Endothelial cell of umbilical vein (primary cell): ENCODE results near the gene CHRND. TPM values are rescaled to one million over a fixed set of nuclear protein-coding genes. Genes with fewer than 3 reads are reported as not detected.

Experiments
- BruUV-seq: library from RNA; stranded (reverse); fragments of 400-500 nt; replicated peaks from 2 replicates; lab custom pipeline; 2021; lab: Mats Ljungman, UMichigan
- CTCF ChIA-PET: fragments of 300-600, 350-600 bp; sonication (Branson Sonifier 250); formaldehyde crosslinking; loops from one replicate; lab custom pipeline; 2021; ENCODE audit warnings: antibody characterized with exemption, inconsistent platforms; lab: Charles Lee
- POLR2A ChIA-PET: fragments of 300-600, 350-600 bp; sonication (Branson Sonifier 250); formaldehyde crosslinking; loops from one replicate; lab custom pipeline; 2021; ENCODE audit warnings: antibody characterized with exemption, inconsistent platforms; lab: Charles Lee
- DNase-seq: peaks from one replicate; pipeline ENCODE4 v3.0.0-alpha.2; 2011; ENCODE audit warnings: low read depth, low spot score
- FAIRE-seq: peaks from 2 replicates; lab custom pipeline; 2011; peaks lifted over from hg19 to GRCh38; lab: Jason Lieb, UNC
- H2AFZ ChIP-seq: 2 replicates; pipeline ENCODE4 v1.6.0; 2012; ENCODE audit warnings: low read depth, low read length, control low read depth, inconsistent platforms
- H3K27ac ChIP-seq: 2 replicates; pipeline ENCODE4 v1.5.1; 2011; ENCODE audit warnings: low read depth, mild to moderate bottlenecking, control low read depth, low read length, moderate library complexity; ENCODE audit not compliant: insufficient read depth
- H3K27me3 ChIP-seq, 2 experiments: 2 replicates each; pipeline versions ENCODE4 v1.6.0 to v1.6.1; 2011; ENCODE audit warnings: low read length in 2 of 2, mixed read lengths in 1 of 2; ENCODE audit not compliant: control insufficient read depth in 2 of 2, insufficient read depth in 2 of 2
- H3K36me3 ChIP-seq, 2 experiments: 2 replicates in 1 of 2; 3 replicates in 1 of 2; pipeline ENCODE4 v1.5.1; 2011; ENCODE audit warnings: low read length in 2 of 2, mild to moderate bottlenecking in 1 of 2, moderate library complexity in 1 of 2; ENCODE audit not compliant: control insufficient read depth in 2 of 2, insufficient read depth in 2 of 2; ENCODE audit errors: extremely low read depth in 1 of 2
- H3K4me1 ChIP-seq: 3 replicates; pipeline ENCODE4 v1.5.1; 2011; ENCODE audit warnings: mild to moderate bottlenecking, low read length; ENCODE audit not compliant: control insufficient read depth, insufficient read depth; ENCODE audit errors: extremely low read depth
- H3K4me2 ChIP-seq: 2 replicates; pipeline ENCODE4 v1.6.1; 2011; ENCODE audit warnings: low read length, control low read depth, mixed read lengths; ENCODE audit not compliant: insufficient read depth
- H3K4me3 ChIP-seq, 3 experiments: fragments of 200-600 bp in 1 of 3; sonication (generic), shearing (Covaris generic) in 1 of 3; replicated peaks in 1 of 3; 2 replicates each; pipeline ENCODE4 v1.5.1; 2011 to 2016; ENCODE audit warnings: control low read depth in 3 of 3, low read length in 3 of 3, mild to moderate bottlenecking in 2 of 3, inconsistent platforms in 1 of 3, low read depth in 1 of 3, moderate library complexity in 1 of 3; ENCODE audit not compliant: insufficient read depth in 1 of 3
- H3K79me2 ChIP-seq: 2 replicates; pipeline ENCODE4 v1.6.0; 2012; ENCODE audit warnings: low read length, inconsistent platforms; ENCODE audit not compliant: control insufficient read depth, insufficient read depth
- H3K9ac ChIP-seq: replicated peaks from 2 replicates; pipeline ENCODE3; 2011; ENCODE audit warnings: low read length, control low read depth; ENCODE audit not compliant: insufficient read depth; ENCODE audit errors: extremely low read depth
- H3K9me1 ChIP-seq: replicated peaks from 3 replicates; pipeline ENCODE4 v1.6.0; 2011; ENCODE audit warnings: mild to moderate bottlenecking, low read length; ENCODE audit not compliant: control insufficient read depth, insufficient read depth; ENCODE audit errors: extremely low read depth
- H3K9me3 ChIP-seq: replicated peaks from 2 replicates; pipeline ENCODE4 v1.5.1; 2012; ENCODE audit warnings: low read length, inconsistent platforms; ENCODE audit not compliant: control insufficient read depth, insufficient read depth
- H4K20me1 ChIP-seq: replicated peaks from 2 replicates; pipeline ENCODE3; 2011; ENCODE audit warnings: mild to moderate bottlenecking, low read length; ENCODE audit not compliant: control insufficient read depth, insufficient read depth; ENCODE audit errors: extremely low read depth
- CTCF ChIP-seq, 2 donors: IDR thresholded peaks; 1 replicate in 1 of 2; 2 replicates in 1 of 2; pipeline ENCODE4 v1.5.1; 2011; ENCODE audit warnings: low read length in 2 of 2, mild to moderate bottlenecking in 2 of 2, moderate library complexity in 2 of 2, control low read depth in 1 of 2, inconsistent platforms in 1 of 2, low read depth in 1 of 2; ENCODE audit not compliant: insufficient read depth in 1 of 2; ENCODE audit errors: extremely low read depth in 1 of 2
- EZH2 ChIP-seq: IDR thresholded peaks from 2 replicates; pipeline ENCODE4 v1.6.1; 2012; ENCODE audit warnings: borderline replicate concordance, low read depth, mild to moderate bottlenecking, moderate library complexity, low read length, inconsistent platforms; ENCODE audit not compliant: severe bottlenecking
- FOS ChIP-seq: IDR thresholded peaks from 2 replicates; pipeline ENCODE4 v1.6.1; 2011; ENCODE audit warnings: mild to moderate bottlenecking, low read length, moderate library complexity, borderline replicate concordance; ENCODE audit not compliant: insufficient read depth
- GATA2 ChIP-seq: IDR thresholded peaks from 2 replicates; pipeline ENCODE4 v1.7.0; 2011; ENCODE audit warnings: low read depth, mild to moderate bottlenecking, moderate library complexity, mixed read lengths, low read length; ENCODE audit not compliant: insufficient read length, insufficient read depth
- JUN ChIP-seq: IDR thresholded peaks from 2 replicates; pipeline ENCODE4 v1.6.1; 2011; ENCODE audit warnings: borderline replicate concordance, low read depth; ENCODE audit not compliant: insufficient read length, insufficient read depth
- MAX ChIP-seq: IDR thresholded peaks from 2 replicates; pipeline ENCODE4 v1.6.1; 2011; ENCODE audit not compliant: insufficient read depth, insufficient read length
- MYC ChIP-seq: IDR thresholded peaks from one replicate; pipeline ENCODE4 v1.6.1; 2011; ENCODE audit warnings: mild to moderate bottlenecking, low read depth, low read length
- POLR2A ChIP-seq: IDR thresholded peaks from 2 replicates; pipeline ENCODE4 v1.6.1; 2012; ENCODE audit warnings: low read depth, mild to moderate bottlenecking, control low read depth, low read length
- POLR2AphosphoS5 ChIP-seq: IDR thresholded peaks from 2 replicates; pipeline ENCODE4 v1.6.1; 2012; ENCODE audit warnings: low read depth, mild to moderate bottlenecking, control low read depth, low read length, moderate library complexity; ENCODE audit not compliant: insufficient read depth
- dilution Hi-C: fragments of 300-500 bp; cut with MboI; formaldehyde crosslinking; loops from one replicate; pipeline ENCODE4 v1.15.0; 2019; ENCODE audit warnings: low sequenced_read_pairs; ENCODE audit not compliant: extremely low pct_ligation_motif_present
- intact Hi-C: fragments of 100-400 bp; cut with micrococcal nuclease; formaldehyde crosslinking; loops from one replicate; pipeline ENCODE4 v1.10.0; 2022
- polyA plus RNA-seq, 4 experiments: library from polyadenylated mRNA; depleted of rRNA in 3 of 4; stranded (reverse) in 3 of 4; unstranded in 1 of 4; fragments of >200 nt; gene quantifications; 2 replicates each; pipeline versions ENCODE4 v1.2.1 to v1.2.3, GENCODE V29; 2011 to 2012; ENCODE audit warnings: missing spikeins in 1 of 4
- total RNA-seq: library from RNA; stranded (reverse); gene quantifications from 2 replicates; pipeline ENCODE4 v1.2.3, GENCODE V29; 2021

The CHRND gene
- total and polyA plus RNA-seq, 2 donors (not counting 3 experiments of a cell fraction or from before 2014, with no cell fraction given), result not detected

GRCh38 chr2:232485348-232485756 is 40.6 kb upstream of the CHRND start:
- DNase-seq (no peak), FAIRE-seq (no peak)
- Histone ChIP-seq H3K4me2 (no peak overlapping the region), H3K79me2 (no peaks in the 10 kb centered on the region), H3K36me3 (no peaks in the 10 kb centered on the region), H4K20me1 (no peaks in the 10 kb centered on the region), H3K4me3 (no peak overlapping the region), H2AFZ (no peak overlapping the region), H3K27ac (no peak overlapping the region), H3K9ac (no peak overlapping the region), H3K9me3 (no peaks in the 10 kb centered on the region), H3K4me1 (no peaks in the 10 kb centered on the region), H3K27me3 (peaks cover 32 to 48% of the 10 kb centered on the region in 2 experiments), H3K9me1 (no peaks in the 10 kb centered on the region)
- ChIA-PET POLR2A (no interaction called here), CTCF (no interaction called here)
- BruUV-seq, result no TSS peak
- intact Hi-C loops (no loop called here), dilution Hi-C loops (no loop called here)
- TF ChIP-seq POLR2AphosphoS5 (no peak), JUN (no peak), FOS (no peak), POLR2A (no peak), CTCF (IDR thresholded peaks at IDR 0.05; ENCODE audit: extremely low read depth in 1 of 2, insufficient read depth in 1 of 2, low read depth in 1 of 2, low read length in 2 of 2) (no peak), EZH2 (no peak), GATA2 (no peak), MAX (no peak), MYC (no peak)
